HCT116 (cell line): ENCODE measurements around the gene PPIP5K2. TPM values are rescaled to one million over a fixed set of nuclear protein-coding genes. Genes with fewer than 3 reads are reported as not detected.

Experiments used
- ATAC-seq: fragments of 200-7000 bp; cut with Tn5 transposase; 2 replicates; pipeline ENCODE4 v1.9.1; 2020; ENCODE audit warnings: mild to moderate bottlenecking, moderate library complexity
- BruUV-seq: library from RNA; stranded (reverse); fragments of 400-500 nt; replicated peaks from 2 replicates; lab custom pipeline; 2021; lab: Mats Ljungman, UMichigan
- CTCF ChIA-PET: fragments of 300-600 bp; sonication (Branson Sonifier 250); formaldehyde crosslinking; loops from one replicate; lab custom pipeline; 2021; ENCODE audit warnings: antibody characterized with exemption; lab: Charles Lee
- POLR2A ChIA-PET: fragments of 300-600, 350-600 bp; sonication (Branson Sonifier 250); formaldehyde crosslinking; loops from one replicate; lab custom pipeline; 2021; ENCODE audit warnings: antibody characterized with exemption; lab: Charles Lee
- RAD21 ChIA-PET, 2 experiments: fragments of 300-600 bp; sonication (Branson Sonifier 250); formaldehyde crosslinking; loops; one replicate each; lab custom pipeline; 2023; ENCODE audit warnings: low total read pairs in 2 of 2; ENCODE audit not compliant: uncharacterized antibody in 2 of 2, unreplicated experiment in 2 of 2, low non-redundant PET in 1 of 2; lab: Charles Lee
- DNase-seq: peaks from one replicate; pipeline ENCODE4 v3.0.0-alpha.2; 2010; ENCODE audit warnings: low read depth, low spot score
- H2AFZ ChIP-seq: fragments of 200-600 bp; shearing (Covaris generic), sonication (generic); 2 replicates; pipeline ENCODE4 v1.6.1; 2017; ENCODE audit warnings: low read depth, mixed run types, mixed read lengths, antibody characterized with exemption, low read length; ENCODE audit not compliant: poor library complexity, severe bottlenecking
- H3K27ac ChIP-seq: 2 replicates; pipeline ENCODE4 v1.5.1; 2012; ENCODE audit warnings: low read depth, low read length
- H3K27me3 ChIP-seq: fragments of 200-600 bp; sonication (generic); 2 replicates; pipeline ENCODE4 v1.6.1; 2016; ENCODE audit warnings: mixed run types, low read length, mixed read lengths; ENCODE audit not compliant: insufficient read depth
- H3K36me3 ChIP-seq, 2 experiments: fragments of 200-500 bp in 1 of 2; fragments of 200-600 bp in 1 of 2; sonication (Bioruptor generic) in 1 of 2; sonication (generic) in 1 of 2; 2 replicates each; pipeline versions ENCODE4 v1.5.1 to v1.6.1; 2014 to 2016; ENCODE audit warnings: low read length in 2 of 2, inconsistent platforms in 1 of 2, mixed read lengths in 1 of 2, mixed run types in 1 of 2; ENCODE audit not compliant: insufficient read depth in 2 of 2, control insufficient read depth in 1 of 2
- H3K4me1 ChIP-seq, 2 experiments: fragments of 200-600 bp in 1 of 2; sonication (generic) in 1 of 2; 2 replicates each; pipeline versions ENCODE4 v1.5.1 to v1.6.1; 2012 to 2017; ENCODE audit warnings: low read length in 2 of 2, inconsistent platforms in 1 of 2, mild to moderate bottlenecking in 1 of 2, mixed read lengths in 1 of 2, mixed run types in 1 of 2, moderate library complexity in 1 of 2; ENCODE audit not compliant: insufficient read depth in 2 of 2, control insufficient read depth in 1 of 2
- H3K4me2 ChIP-seq: fragments of 200-600 bp; sonication (generic); 2 replicates; pipeline ENCODE4 v1.6.1; 2017; ENCODE audit warnings: mixed run types, low read length, mixed read lengths
- H3K4me3 ChIP-seq, 2 experiments: fragments of 200-600 bp in 1 of 2; sonication (generic) in 1 of 2; replicated peaks in 1 of 2; 2 replicates each; pipeline ENCODE4 v1.5.1; 2011 to 2016; ENCODE audit warnings: low read length in 2 of 2, control low read depth in 1 of 2, low read depth in 1 of 2, mild to moderate bottlenecking in 1 of 2, mixed read lengths in 1 of 2, mixed run types in 1 of 2
- H3K79me2 ChIP-seq: fragments of 200-600 bp; sonication (generic); 2 replicates; pipeline ENCODE4 v1.6.1; 2017; ENCODE audit warnings: mild to moderate bottlenecking, mixed run types, low read length, moderate library complexity, mixed read lengths; ENCODE audit not compliant: insufficient read depth
- H3K9ac ChIP-seq: fragments of 200-600 bp; sonication (generic); 2 replicates; pipeline ENCODE4 v1.6.1; 2016; ENCODE audit warnings: low read length, mixed read lengths
- H3K9me2 ChIP-seq: fragments of 200-600 bp; sonication (generic), shearing (Covaris generic); 2 replicates; pipeline ENCODE4 v1.6.1; 2017; ENCODE audit warnings: mixed run types, mild to moderate bottlenecking, moderate library complexity; ENCODE audit not compliant: insufficient read depth
- H3K9me3 ChIP-seq, 2 experiments: fragments of 200-500 bp in 1 of 2; fragments of 200-600 bp in 1 of 2; sonication (Bioruptor generic) in 1 of 2; sonication (generic) in 1 of 2; 2 replicates each; pipeline ENCODE4 v1.6.1; 2014 to 2017; ENCODE audit warnings: low read length in 2 of 2, mixed read lengths in 2 of 2, inconsistent platforms in 1 of 2, low read depth in 1 of 2, mild to moderate bottlenecking in 1 of 2, mixed run types in 1 of 2, moderate library complexity in 1 of 2; ENCODE audit not compliant: control insufficient read depth in 1 of 2, insufficient read depth in 1 of 2
- H4K20me1 ChIP-seq: fragments of 200-600 bp; sonication (generic), shearing (Covaris generic); 2 replicates; pipeline ENCODE4 v1.6.1; 2017; ENCODE audit warnings: mixed run types, mild to moderate bottlenecking, moderate library complexity; ENCODE audit not compliant: insufficient read depth
- CBX3 ChIP-seq: IDR thresholded peaks from 2 replicates; pipeline ENCODE4 v1.6.1; 2012; ENCODE audit warnings: low read depth
- CEBPB ChIP-seq: IDR thresholded peaks from 2 replicates; pipeline ENCODE4 v1.6.1; 2012; ENCODE audit warnings: low read depth
- ELF1 ChIP-seq: IDR thresholded peaks from 2 replicates; pipeline ENCODE4 v1.6.1; 2012; ENCODE audit warnings: low read depth, borderline replicate concordance
- EZH2 ChIP-seq: fragments of 200-600 bp; sonication (generic); IDR thresholded peaks from 2 replicates; pipeline ENCODE4 v1.6.1; 2017; ENCODE audit warnings: antibody characterized with exemption, mixed run types
- FOSL1 ChIP-seq: IDR thresholded peaks from 2 replicates; pipeline ENCODE4 v1.6.1; 2012; ENCODE audit warnings: low read depth
- JUND ChIP-seq: IDR thresholded peaks from 2 replicates; pipeline ENCODE4 v1.6.1; 2012
- POLR2A ChIP-seq: IDR thresholded peaks from 2 replicates; pipeline ENCODE4 v1.7.0; 2011; ENCODE audit warnings: borderline replicate concordance; ENCODE audit not compliant: insufficient read depth, insufficient read length; ENCODE audit errors: extremely low read depth
- POLR2AphosphoS5 ChIP-seq: IDR thresholded peaks from 2 replicates; pipeline ENCODE4 v1.6.1; 2011; ENCODE audit warnings: mild to moderate bottlenecking, low read depth, low read length, moderate library complexity
- SIN3A ChIP-seq: IDR thresholded peaks from 2 replicates; pipeline ENCODE4 v1.6.1; 2012; ENCODE audit warnings: low read depth
- SP1 ChIP-seq: IDR thresholded peaks from 2 replicates; pipeline ENCODE4 v1.6.1; 2012; ENCODE audit warnings: low read depth
- SRF ChIP-seq: IDR thresholded peaks from 2 replicates; pipeline ENCODE4 v1.6.1; 2012; ENCODE audit warnings: low read depth
- TCF7L2 ChIP-seq: IDR thresholded peaks from 2 replicates; pipeline ENCODE4 v1.7.0; 2011; ENCODE audit warnings: borderline replicate concordance, inconsistent platforms; ENCODE audit not compliant: insufficient read depth, insufficient read length; ENCODE audit errors: extremely low read depth
- YY1 ChIP-seq: IDR thresholded peaks from 2 replicates; pipeline ENCODE4 v1.6.1; 2011; ENCODE audit warnings: low read length, low read depth, moderate library complexity, mild to moderate bottlenecking; ENCODE audit not compliant: insufficient replicate concordance; ENCODE audit errors: extremely low read depth
- ZFX ChIP-seq: fragments of 450-650 bp; IDR thresholded peaks from 2 replicates; pipeline ENCODE4 v1.6.1; 2017
- ZNF274 ChIP-seq: fragments of 200-500 bp; sonication (Bioruptor generic); IDR thresholded peaks from 2 replicates; pipeline ENCODE4 v1.6.1; 2014; ENCODE audit warnings: mild to moderate bottlenecking, low read depth, low read length, inconsistent platforms
- intact Hi-C: fragments of 100-400 bp; cut with micrococcal nuclease; formaldehyde crosslinking; loops from 2 replicates; pipeline ENCODE4 v1.10.0; 2022
- total RNA-seq: library from RNA; stranded (reverse); gene quantifications from one replicate; pipeline ENCODE4 v1.2.1, GENCODE V29; 2021; ENCODE audit not compliant: unreplicated experiment
- TF ChIP-seq, protein P1 (sequence below): IDR thresholded peaks from 2 replicates; pipeline ENCODE4 v1.6.1; 2012; ENCODE audit warnings: low read depth
- TF ChIP-seq, protein P2 (sequence below): IDR thresholded peaks from 2 replicates; pipeline ENCODE4 v1.6.1; 2011; ENCODE audit warnings: mild to moderate bottlenecking, low read length, moderate library complexity; ENCODE audit not compliant: insufficient replicate concordance; ENCODE audit errors: extremely low read depth
- TF ChIP-seq, protein P3 (sequence below): IDR thresholded peaks from 2 replicates; pipeline ENCODE4 v1.6.1; 2012
- TF ChIP-seq, protein P4 (sequence below): IDR thresholded peaks from 2 replicates; pipeline ENCODE4 v1.6.1; 2012
- TF ChIP-seq, protein P5 (sequence below), 3 experiments: fragments of 200-600 bp in 1 of 3; sonication (generic) in 1 of 3; IDR thresholded peaks in 2 of 3; conservative IDR thresholded peaks in 1 of 3; 2 replicates each; pipeline ENCODE4 v1.5.1; 2012 to 2017; ENCODE audit warnings: low read depth in 2 of 3, low read length in 2 of 3, antibody characterized with exemption in 1 of 3, borderline replicate concordance in 1 of 3, control low read depth in 1 of 3, mild to moderate bottlenecking in 1 of 3, mixed read lengths in 1 of 3, mixed run types in 1 of 3, moderate library complexity in 1 of 3; ENCODE audit not compliant: insufficient read depth in 1 of 3

The PPIP5K2 gene
- total RNA-seq, 1 experiment from 2014 or later: 45.8 TPM

DNA sequence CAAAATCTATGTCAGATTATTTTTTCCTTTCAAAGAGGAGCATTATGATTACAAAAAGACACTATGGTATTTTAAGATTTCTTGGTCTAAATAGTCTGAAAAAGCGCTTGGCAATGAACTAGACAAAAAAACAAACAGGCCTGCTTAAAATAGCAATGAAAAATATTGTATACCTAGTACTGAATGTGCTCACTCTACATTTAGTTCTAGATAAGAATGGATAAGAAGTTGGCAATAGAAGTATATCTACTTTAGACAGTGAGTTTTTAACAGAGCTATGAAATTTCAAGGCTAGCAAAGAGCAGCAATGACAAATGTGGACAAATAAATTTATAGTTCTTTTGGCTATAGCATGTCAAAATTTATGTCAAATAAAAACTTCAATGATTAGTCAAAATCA, 26.4 kb upstream of the PPIP5K2 start:
- Histone ChIP-seq H3K27me3 (no peaks in the 10 kb centered on the region), H3K9ac (no peak overlapping the region), H3K4me2 (no peak overlapping the region), H4K20me1 (no peaks in the 10 kb centered on the region), H3K4me1 (no peaks in the 10 kb centered on the region), H3K9me3 (no peaks in the 10 kb centered on the region), H3K79me2 (no peaks in the 10 kb centered on the region), H3K4me3 (no peak overlapping the region), H3K27ac (no peak overlapping the region), H3K9me2 (no peaks in the 10 kb centered on the region), H2AFZ (no peak overlapping the region), H3K36me3 (peaks cover 0 to 2% of the 10 kb centered on the region in 2 experiments; a peak in 1 of 4 replicates)
- CTCF ChIA-PET: no interaction called here
- DNase-seq: no peak
- RAD21 ChIA-PET: no interaction called here
- intact Hi-C loops: no loop called here
- BruUV-seq: no TSS peak
- ATAC-seq: no peak
- POLR2A ChIA-PET: no interaction called here
- TF ChIP-seq, protein P1, sequence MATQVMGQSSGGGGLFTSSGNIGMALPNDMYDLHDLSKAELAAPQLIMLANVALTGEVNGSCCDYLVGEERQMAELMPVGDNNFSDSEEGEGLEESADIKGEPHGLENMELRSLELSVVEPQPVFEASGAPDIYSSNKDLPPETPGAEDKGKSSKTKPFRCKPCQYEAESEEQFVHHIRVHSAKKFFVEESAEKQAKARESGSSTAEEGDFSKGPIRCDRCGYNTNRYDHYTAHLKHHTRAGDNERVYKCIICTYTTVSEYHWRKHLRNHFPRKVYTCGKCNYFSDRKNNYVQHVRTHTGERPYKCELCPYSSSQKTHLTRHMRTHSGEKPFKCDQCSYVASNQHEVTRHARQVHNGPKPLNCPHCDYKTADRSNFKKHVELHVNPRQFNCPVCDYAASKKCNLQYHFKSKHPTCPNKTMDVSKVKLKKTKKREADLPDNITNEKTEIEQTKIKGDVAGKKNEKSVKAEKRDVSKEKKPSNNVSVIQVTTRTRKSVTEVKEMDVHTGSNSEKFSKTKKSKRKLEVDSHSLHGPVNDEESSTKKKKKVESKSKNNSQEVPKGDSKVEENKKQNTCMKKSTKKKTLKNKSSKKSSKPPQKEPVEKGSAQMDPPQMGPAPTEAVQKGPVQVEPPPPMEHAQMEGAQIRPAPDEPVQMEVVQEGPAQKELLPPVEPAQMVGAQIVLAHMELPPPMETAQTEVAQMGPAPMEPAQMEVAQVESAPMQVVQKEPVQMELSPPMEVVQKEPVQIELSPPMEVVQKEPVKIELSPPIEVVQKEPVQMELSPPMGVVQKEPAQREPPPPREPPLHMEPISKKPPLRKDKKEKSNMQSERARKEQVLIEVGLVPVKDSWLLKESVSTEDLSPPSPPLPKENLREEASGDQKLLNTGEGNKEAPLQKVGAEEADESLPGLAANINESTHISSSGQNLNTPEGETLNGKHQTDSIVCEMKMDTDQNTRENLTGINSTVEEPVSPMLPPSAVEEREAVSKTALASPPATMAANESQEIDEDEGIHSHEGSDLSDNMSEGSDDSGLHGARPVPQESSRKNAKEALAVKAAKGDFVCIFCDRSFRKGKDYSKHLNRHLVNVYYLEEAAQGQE: no peak
- TF ChIP-seq JUND (no peak), ZNF274 (no peak), SRF (no peak), ELF1 (no peak), ZFX (no peak), CEBPB (no peak), CBX3 (no peak), FOSL1 (no peak), EZH2 (no peak), SIN3A (no peak), POLR2AphosphoS5 (no peak), YY1 (no peak), POLR2A (no peak), TCF7L2 (no peak), SP1 (no peak)
- TF ChIP-seq, protein P2, sequence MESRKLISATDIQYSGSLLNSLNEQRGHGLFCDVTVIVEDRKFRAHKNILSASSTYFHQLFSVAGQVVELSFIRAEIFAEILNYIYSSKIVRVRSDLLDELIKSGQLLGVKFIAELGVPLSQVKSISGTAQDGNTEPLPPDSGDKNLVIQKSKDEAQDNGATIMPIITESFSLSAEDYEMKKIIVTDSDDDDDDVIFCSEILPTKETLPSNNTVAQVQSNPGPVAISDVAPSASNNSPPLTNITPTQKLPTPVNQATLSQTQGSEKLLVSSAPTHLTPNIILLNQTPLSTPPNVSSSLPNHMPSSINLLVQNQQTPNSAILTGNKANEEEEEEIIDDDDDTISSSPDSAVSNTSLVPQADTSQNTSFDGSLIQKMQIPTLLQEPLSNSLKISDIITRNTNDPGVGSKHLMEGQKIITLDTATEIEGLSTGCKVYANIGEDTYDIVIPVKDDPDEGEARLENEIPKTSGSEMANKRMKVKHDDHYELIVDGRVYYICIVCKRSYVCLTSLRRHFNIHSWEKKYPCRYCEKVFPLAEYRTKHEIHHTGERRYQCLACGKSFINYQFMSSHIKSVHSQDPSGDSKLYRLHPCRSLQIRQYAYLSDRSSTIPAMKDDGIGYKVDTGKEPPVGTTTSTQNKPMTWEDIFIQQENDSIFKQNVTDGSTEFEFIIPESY: no peak
- TF ChIP-seq, protein P3, sequence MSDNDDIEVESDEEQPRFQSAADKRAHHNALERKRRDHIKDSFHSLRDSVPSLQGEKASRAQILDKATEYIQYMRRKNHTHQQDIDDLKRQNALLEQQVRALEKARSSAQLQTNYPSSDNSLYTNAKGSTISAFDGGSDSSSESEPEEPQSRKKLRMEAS: no peak
- TF ChIP-seq, protein P4, sequence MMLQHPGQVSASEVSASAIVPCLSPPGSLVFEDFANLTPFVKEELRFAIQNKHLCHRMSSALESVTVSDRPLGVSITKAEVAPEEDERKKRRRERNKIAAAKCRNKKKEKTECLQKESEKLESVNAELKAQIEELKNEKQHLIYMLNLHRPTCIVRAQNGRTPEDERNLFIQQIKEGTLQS: no peak
- TF ChIP-seq, protein P5, sequence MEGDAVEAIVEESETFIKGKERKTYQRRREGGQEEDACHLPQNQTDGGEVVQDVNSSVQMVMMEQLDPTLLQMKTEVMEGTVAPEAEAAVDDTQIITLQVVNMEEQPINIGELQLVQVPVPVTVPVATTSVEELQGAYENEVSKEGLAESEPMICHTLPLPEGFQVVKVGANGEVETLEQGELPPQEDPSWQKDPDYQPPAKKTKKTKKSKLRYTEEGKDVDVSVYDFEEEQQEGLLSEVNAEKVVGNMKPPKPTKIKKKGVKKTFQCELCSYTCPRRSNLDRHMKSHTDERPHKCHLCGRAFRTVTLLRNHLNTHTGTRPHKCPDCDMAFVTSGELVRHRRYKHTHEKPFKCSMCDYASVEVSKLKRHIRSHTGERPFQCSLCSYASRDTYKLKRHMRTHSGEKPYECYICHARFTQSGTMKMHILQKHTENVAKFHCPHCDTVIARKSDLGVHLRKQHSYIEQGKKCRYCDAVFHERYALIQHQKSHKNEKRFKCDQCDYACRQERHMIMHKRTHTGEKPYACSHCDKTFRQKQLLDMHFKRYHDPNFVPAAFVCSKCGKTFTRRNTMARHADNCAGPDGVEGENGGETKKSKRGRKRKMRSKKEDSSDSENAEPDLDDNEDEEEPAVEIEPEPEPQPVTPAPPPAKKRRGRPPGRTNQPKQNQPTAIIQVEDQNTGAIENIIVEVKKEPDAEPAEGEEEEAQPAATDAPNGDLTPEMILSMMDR (IDR thresholded peaks at IDR 0.05 in 2 of 3, conservative IDR thresholded peaks at IDR 0.05 in 1 of 3; ENCODE audit: borderline replicate concordance in 1 of 3, insufficient read depth in 1 of 3, low read depth in 2 of 3, low read length in 2 of 3): no peak
